Memory B cell (primary cell): Measurements from ENCODE around the gene GNB1.
A peak's percentile ranks its signal among the peaks of the same experiment; 100 is the strongest.
"Not testable (repeated sequence)": the region's sequence is repeated elsewhere in the genome, so short reads cannot be mapped to it uniquely, and the experiment has no call there.

Source experiments
- ATAC-seq: fragments of 150-1000 bp; cut with Tn5 transposase; 2 replicates; pipeline ENCODE4 v1.10.0; 2021; ENCODE audit warnings: low read depth, mild to moderate bottlenecking, moderate library complexity
- DNase-seq, 2 donors: peaks; one replicate each; pipeline ENCODE4 v3.0.0; 2022; ENCODE audit warnings: low spot score in 2 of 2
- H3K27ac Mint-ChIP-seq: one replicate; pipeline ENCODE4 v1.8.0; 2022; ENCODE audit warnings: mild to moderate bottlenecking, moderate library complexity, mixed read lengths
- H3K27me3 Mint-ChIP-seq: one replicate; pipeline ENCODE4 v1.8.0; 2022; ENCODE audit warnings: mixed read lengths
- H3K36me3 Mint-ChIP-seq: one replicate; pipeline ENCODE4 v1.8.0; 2022; ENCODE audit warnings: mild to moderate bottlenecking, mixed read lengths
- H3K4me1 Mint-ChIP-seq: one replicate; pipeline ENCODE4 v1.8.0; 2022; ENCODE audit warnings: mixed read lengths
- H3K4me3 Mint-ChIP-seq: one replicate; pipeline ENCODE4 v1.8.0; 2022; ENCODE audit warnings: mild to moderate bottlenecking, moderate library complexity, mixed read lengths
- H3K9me3 Mint-ChIP-seq: one replicate; pipeline ENCODE4 v1.8.0; 2022; ENCODE audit warnings: mixed read lengths

GNB1 gene

DNA sequence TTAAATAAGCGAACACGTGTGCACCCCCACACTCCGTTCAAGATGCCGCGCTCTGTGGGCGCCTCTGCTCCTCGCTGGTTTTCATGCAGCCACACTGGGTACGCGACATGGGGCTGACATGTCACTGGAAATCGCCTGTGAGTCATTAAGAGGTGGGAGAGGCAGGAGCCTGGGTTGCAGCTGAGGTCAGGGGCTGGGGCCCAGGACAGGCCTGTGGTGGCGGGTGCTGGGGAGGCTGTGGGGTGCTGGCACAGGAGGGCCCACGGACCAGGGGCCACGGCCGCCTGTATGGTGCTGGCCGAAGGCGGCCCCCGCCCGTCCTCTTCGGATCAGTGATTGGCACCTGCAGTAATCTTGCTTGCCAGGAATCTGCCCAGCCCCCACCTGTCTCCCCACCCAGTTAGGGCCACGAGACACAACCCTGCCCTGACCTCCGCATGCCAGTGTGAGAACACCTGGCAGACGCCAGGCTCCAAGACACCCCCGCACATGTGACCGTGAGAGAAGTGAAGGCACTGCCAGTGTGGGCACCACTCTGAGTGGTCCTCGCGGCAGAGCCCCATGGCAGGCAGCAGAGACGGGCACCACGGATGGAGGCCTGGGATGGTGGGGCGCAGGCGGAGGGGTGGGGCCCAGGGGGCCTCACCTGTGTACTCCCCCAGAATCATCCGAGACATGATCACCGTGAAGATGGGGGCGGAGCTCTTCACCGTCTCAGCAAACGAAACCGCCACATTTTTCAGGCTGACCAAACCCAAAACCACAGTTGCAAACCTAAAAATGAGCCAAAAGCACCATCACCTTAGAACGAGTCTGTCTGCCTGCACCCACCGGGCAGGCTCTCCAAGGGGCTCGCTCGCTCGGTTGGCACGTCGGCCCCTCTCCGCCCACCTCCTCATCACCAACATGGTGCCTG is 153.0 kb downstream of the GNB1 start:
- not testable (repeated sequence) for H3K27me3 Mint-ChIP-seq, H3K4me3 Mint-ChIP-seq, H3K9me3 Mint-ChIP-seq, H3K36me3 Mint-ChIP-seq, H3K4me1 Mint-ChIP-seq
- peak overlapping the region; percentile 24 for H3K27ac Mint-ChIP-seq
- ATAC-seq (peak; percentile 72), DNase-seq (peak in 1 of 2 donors; percentile 27)
